Neuronal stem cell (in vitro differentiated cells): Measurements from ENCODE around the gene TFB1M.

Source experiments
- DNase-seq: peaks from one replicate; pipeline ENCODE4 v3.0.0-alpha.2; 2013; ENCODE audit warnings: low spot score
- H2AFZ ChIP-seq: one replicate; pipeline ENCODE4 v1.6.1; 2013; ENCODE audit warnings: mild to moderate bottlenecking, low read length, inconsistent platforms
- H2AK5ac ChIP-seq: 2 replicates; pipeline ENCODE4 v1.6.1; 2013; ENCODE audit warnings: low read depth, mild to moderate bottlenecking, inconsistent platforms, low read length, moderate library complexity, mixed read lengths
- H2BK120ac ChIP-seq: 2 replicates; pipeline ENCODE4 v1.6.1; 2013; ENCODE audit warnings: low read depth, mild to moderate bottlenecking, inconsistent platforms, low read length, moderate library complexity, mixed read lengths
- H2BK12ac ChIP-seq: one replicate; pipeline ENCODE4 v1.6.1; 2013; ENCODE audit warnings: low read length, inconsistent platforms
- H2BK15ac ChIP-seq: 2 replicates; pipeline ENCODE4 v1.6.1; 2013; ENCODE audit warnings: mild to moderate bottlenecking, low read length, inconsistent platforms, mixed read lengths
- H2BK5ac ChIP-seq: one replicate; pipeline ENCODE4 v1.6.1; 2013; ENCODE audit warnings: inconsistent platforms, mild to moderate bottlenecking, low read length, moderate library complexity
- H3K14ac ChIP-seq: one replicate; pipeline ENCODE4 v1.6.1; 2013; ENCODE audit warnings: low read length, inconsistent platforms
- H3K18ac ChIP-seq: 2 replicates; pipeline ENCODE4 v1.6.1; 2013; ENCODE audit warnings: low read length, inconsistent platforms
- H3K23ac ChIP-seq: 2 replicates; pipeline ENCODE4 v1.6.1; 2013; ENCODE audit warnings: low read depth, mild to moderate bottlenecking, mixed read lengths, low read length, inconsistent platforms; ENCODE audit not compliant: poor library complexity
- H3K27ac ChIP-seq: replicated peaks from 3 replicates; pipeline ENCODE4 v1.5.1; 2013; ENCODE audit warnings: low read length, inconsistent platforms
- H3K27me3 ChIP-seq, 3 experiments: 2 replicates each; pipeline ENCODE4 v1.6.1; 2013; ENCODE audit warnings: low read length in 3 of 3, mild to moderate bottlenecking in 2 of 3, inconsistent platforms in 1 of 3, low read depth in 1 of 3, mixed read lengths in 1 of 3, moderate library complexity in 1 of 3; ENCODE audit not compliant: control insufficient read depth in 3 of 3, insufficient read depth in 3 of 3
- H3K36me3 ChIP-seq, 2 donors: replicated peaks in 1 of 2; 2 replicates each; pipeline ENCODE4 v1.6.1; 2013; ENCODE audit warnings: low read length in 2 of 2; ENCODE audit not compliant: control insufficient read depth in 2 of 2, insufficient read depth in 2 of 2
- H3K4ac ChIP-seq: 2 replicates; pipeline ENCODE4 v1.6.1; 2013; ENCODE audit warnings: inconsistent platforms, mild to moderate bottlenecking, low read length, moderate library complexity
- H3K4me1 ChIP-seq, 2 donors: 1 replicate in 1 of 2; 2 replicates in 1 of 2; pipeline ENCODE4 v1.6.1; 2013; ENCODE audit warnings: low read length in 2 of 2, low read depth in 1 of 2; ENCODE audit not compliant: control insufficient read depth in 2 of 2, insufficient read depth in 1 of 2
- H3K4me2 ChIP-seq: one replicate; pipeline ENCODE4 v1.6.1; 2013; ENCODE audit warnings: mild to moderate bottlenecking, low read length, inconsistent platforms; ENCODE audit not compliant: insufficient read depth, poor library complexity, severe bottlenecking
- H3K4me3 ChIP-seq, 2 donors: 2 replicates each; pipeline ENCODE4 v1.5.1; 2013; ENCODE audit warnings: low read length in 2 of 2, mild to moderate bottlenecking in 2 of 2, inconsistent platforms in 1 of 2, moderate library complexity in 1 of 2
- H3K79me1 ChIP-seq: one replicate; pipeline ENCODE4 v1.6.1; 2013; ENCODE audit warnings: low read depth, mild to moderate bottlenecking, inconsistent platforms, low read length, moderate library complexity
- H3K9ac ChIP-seq: one replicate; pipeline ENCODE4 v1.6.1; 2013; ENCODE audit warnings: mild to moderate bottlenecking, low read depth, low read length, inconsistent platforms; ENCODE audit not compliant: poor library complexity
- H3K9me3 ChIP-seq, 2 donors: replicated peaks in 1 of 2; 2 replicates each; pipeline versions ENCODE3 to v1.6.1; 2013; ENCODE audit warnings: low read length in 2 of 2, mild to moderate bottlenecking in 2 of 2, inconsistent platforms in 1 of 2, low read depth in 1 of 2, mixed read lengths in 1 of 2, moderate library complexity in 1 of 2; ENCODE audit not compliant: control insufficient read depth in 2 of 2, insufficient read depth in 1 of 2
- H4K8ac ChIP-seq: one replicate; pipeline ENCODE4 v1.6.1; 2013; ENCODE audit warnings: low read depth, mild to moderate bottlenecking, inconsistent platforms, low read length, moderate library complexity
- H4K91ac ChIP-seq: one replicate; pipeline ENCODE4 v1.6.1; 2013; ENCODE audit warnings: low read length, low read depth, mild to moderate bottlenecking, inconsistent platforms; ENCODE audit not compliant: poor library complexity
- WGBS, 2 donors: extraction: QIAGEN DNeasy Blood & Tissue Kit; methylation state at CpG; one replicate each; pipeline ENCODE4 v1.1.7; 2013; ENCODE audit warnings: missing lambda C conversion rate in 2 of 2, mixed read lengths in 1 of 2; ENCODE audit not compliant: insufficient read length in 2 of 2, insufficient replicate concordance in 1 of 2; ENCODE audit errors: extremely low coverage in 2 of 2; 5-methylcytosine and 5-hydroxymethylcytosine counted together

Gene TFB1M

DNA sequence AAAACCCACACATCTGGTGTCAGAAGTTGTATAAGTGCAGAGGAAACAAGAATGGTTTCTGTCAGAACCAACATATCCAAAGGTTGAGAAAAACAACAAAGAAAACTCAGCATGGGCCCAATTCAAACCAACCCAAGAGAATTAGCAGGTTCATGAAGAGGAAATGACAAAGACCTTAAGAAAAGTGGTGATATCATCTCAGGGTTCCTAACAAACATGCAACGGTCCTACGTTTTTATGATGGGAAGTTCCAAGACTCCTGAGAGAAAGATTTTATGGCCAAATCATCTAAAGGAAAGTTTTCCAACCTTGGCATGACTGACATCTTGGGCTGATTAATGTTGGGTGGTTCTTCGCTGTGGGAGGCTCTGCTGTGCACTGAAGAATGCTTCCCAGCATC lies 23.0 kb downstream of the TFB1M start:
- no CpG with 5 or more reads among the region's 3 CpGs for WGBS, 2 donors
- Histone ChIP-seq H3K9ac (no peak overlapping the region), H3K23ac (no peak overlapping the region), H3K79me1 (no peaks in the 10 kb centered on the region), H4K91ac (no peak overlapping the region), H3K14ac (no peak overlapping the region), H3K9me3 (no peaks in the 10 kb centered on the region), H3K4me1 (peaks cover 0 to 2% of the 10 kb centered on the region in 2 donors), H3K4me3 (no peak overlapping the region), H3K4me2 (no peak overlapping the region), H4K8ac (no peak overlapping the region), H3K27ac (no peak overlapping the region), H3K27me3 (no peaks in the 10 kb centered on the region), H2BK15ac (no peak overlapping the region), H2AK5ac (no peak overlapping the region), H2BK12ac (no peak overlapping the region), H3K36me3 (peaks cover 4 to 87% of the 10 kb centered on the region in 2 donors), H3K18ac (no peak overlapping the region), H2BK120ac (no peak overlapping the region), H2BK5ac (no peak overlapping the region), H2AFZ (no peak overlapping the region), H3K4ac (no peak overlapping the region)
- DNase-seq, result no peak

DNA sequence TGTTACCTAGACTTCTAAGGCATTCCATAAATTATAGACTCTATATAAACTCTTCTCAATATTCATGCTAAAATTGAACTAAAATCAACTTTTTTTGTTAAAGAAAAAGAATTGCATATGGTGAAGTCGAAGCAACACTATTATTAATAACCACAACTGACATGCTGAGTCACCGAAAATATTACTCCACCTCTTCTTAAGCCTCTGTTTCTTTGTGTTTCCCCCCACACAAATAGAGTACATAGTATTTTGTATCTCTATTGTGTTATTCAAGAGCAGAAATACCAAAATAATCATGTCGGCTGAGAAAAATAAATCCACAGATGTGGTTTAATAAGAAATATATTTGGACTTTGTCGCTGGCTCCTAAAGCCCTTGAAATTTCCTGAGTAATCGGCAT lies 23.8 kb downstream of the TFB1M start:
- no peaks in the 10 kb centered on the region for H3K27me3 ChIP-seq
- no peak overlapping the region for H3K14ac ChIP-seq
- no peak overlapping the region for H3K4me3 ChIP-seq
- peaks cover 0 to 2% of the 10 kb centered on the region in 2 donors for H3K4me1 ChIP-seq
- no peak overlapping the region for H3K4me2 ChIP-seq
- H3K4ac ChIP-seq, result no peak overlapping the region
- no peaks in the 10 kb centered on the region for H3K9me3 ChIP-seq
- H3K23ac ChIP-seq, result no peak overlapping the region
- no peak overlapping the region for H3K27ac ChIP-seq
- H4K91ac ChIP-seq, result no peak overlapping the region
- H4K8ac ChIP-seq, result no peak overlapping the region
- no peak overlapping the region for H2BK12ac ChIP-seq
- no peak overlapping the region for H3K9ac ChIP-seq
- H2BK15ac ChIP-seq, result no peak overlapping the region
- DNase-seq, result no peak
- H3K36me3 ChIP-seq, result peaks cover 4 to 87% of the 10 kb centered on the region in 2 donors
- no peak overlapping the region for H2BK5ac ChIP-seq
- no peaks in the 10 kb centered on the region for H3K79me1 ChIP-seq
- WGBS, 2 donors, result no CpG with 5 or more reads among the region's 5 CpGs
- H3K18ac ChIP-seq, result no peak overlapping the region
- no peak overlapping the region for H2AK5ac ChIP-seq
- no peak overlapping the region for H2AFZ ChIP-seq
- H2BK120ac ChIP-seq, result no peak overlapping the region

DNA sequence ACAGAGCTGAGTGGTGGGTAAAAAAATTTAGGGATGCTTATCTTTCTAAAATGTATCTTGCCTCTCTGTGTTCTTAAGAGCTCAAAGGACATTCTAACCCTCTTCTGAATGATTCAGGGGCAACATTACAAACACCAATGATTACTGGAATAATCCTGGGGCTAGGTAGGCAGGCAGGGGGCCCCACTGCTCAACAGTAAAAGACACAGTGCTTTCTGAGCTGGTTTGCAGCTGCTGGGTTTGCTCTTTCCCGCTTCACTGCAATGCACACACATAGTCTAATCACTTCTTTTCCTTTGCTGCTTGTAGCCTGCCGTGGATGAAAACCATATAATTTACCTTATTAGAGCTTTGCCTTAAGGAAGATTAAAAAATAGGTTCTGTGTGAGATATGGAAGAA lies 26.5 kb downstream of the TFB1M start:
- no CpG with 5 or more reads among the region's 2 CpGs for WGBS, 2 donors
- DNase-seq, result no peak
- peaks cover 4 to 90% of the 10 kb centered on the region in 2 donors for H3K36me3 ChIP-seq

DNA sequence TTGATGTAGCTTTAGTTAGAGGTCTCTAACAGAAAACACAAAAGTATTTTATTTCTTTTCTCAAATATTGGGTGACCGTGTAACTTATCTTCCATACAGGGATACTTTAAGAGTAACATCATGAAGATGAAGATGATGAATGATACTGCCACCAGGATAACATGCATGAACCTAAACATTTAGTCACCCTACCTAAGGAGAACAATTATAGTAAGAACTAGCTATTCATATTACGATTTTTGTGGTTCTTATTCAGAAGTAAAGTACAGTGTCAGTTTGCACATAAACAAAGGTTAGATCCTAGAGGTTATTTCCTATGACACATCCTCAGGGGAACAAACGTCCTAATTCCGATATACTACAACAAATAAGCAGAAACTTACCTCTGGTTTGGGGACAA lies 29.5 kb downstream of the TFB1M start:
- Histone ChIP-seq H3K9me3 (no peaks in the 10 kb centered on the region), H3K79me1 (no peaks in the 10 kb centered on the region), H3K4me1 (peaks cover 0 to 2% of the 10 kb centered on the region in 2 donors), H2AK5ac (no peak overlapping the region), H3K4me3 (no peak overlapping the region), H2BK120ac (no peak overlapping the region), H3K18ac (no peak overlapping the region), H3K27me3 (no peaks in the 10 kb centered on the region), H2BK12ac (no peak overlapping the region), H3K4me2 (no peak overlapping the region), H2BK15ac (no peak overlapping the region), H4K91ac (no peak overlapping the region), H3K36me3 (peaks cover 0 to 86% of the 10 kb centered on the region in 2 donors), H3K14ac (no peak overlapping the region), H3K9ac (no peak overlapping the region), H3K4ac (no peak overlapping the region), H2AFZ (no peak overlapping the region), H3K27ac (no peak overlapping the region), H4K8ac (no peak overlapping the region), H2BK5ac (no peak overlapping the region), H3K23ac (no peak overlapping the region)
- no CpG with 5 or more reads among the region's 4 CpGs for WGBS, 2 donors
- DNase-seq, result no peak

More for the DNA sequence above, 26.5 kb downstream of the TFB1M start:
- H3K4me2 ChIP-seq, result no peak overlapping the region
- no peaks in the 10 kb centered on the region for H3K27me3 ChIP-seq
- H3K9ac ChIP-seq, result no peak overlapping the region
- H3K4me3 ChIP-seq, result no peak overlapping the region
- H2BK120ac ChIP-seq, result no peak overlapping the region
- H3K18ac ChIP-seq, result no peak overlapping the region
- H3K4me1 ChIP-seq, result peaks cover 0 to 2% of the 10 kb centered on the region in 2 donors
- H2AK5ac ChIP-seq, result no peak overlapping the region
- H3K23ac ChIP-seq, result no peak overlapping the region
- no peak overlapping the region for H2BK5ac ChIP-seq
- H3K9me3 ChIP-seq, result no peaks in the 10 kb centered on the region
- H3K4ac ChIP-seq, result no peak overlapping the region
- H3K79me1 ChIP-seq, result no peaks in the 10 kb centered on the region
- H2BK12ac ChIP-seq, result no peak overlapping the region
- H3K27ac ChIP-seq, result no peak overlapping the region
- H2BK15ac ChIP-seq, result no peak overlapping the region
- H3K14ac ChIP-seq, result no peak overlapping the region
- no peak overlapping the region for H4K91ac ChIP-seq
- no peak overlapping the region for H4K8ac ChIP-seq
- H2AFZ ChIP-seq, result no peak overlapping the region
